ENCODE results near the gene QRICH1. TPM values are rescaled to one million over a fixed set of nuclear protein-coding genes. Genes with fewer than 3 reads are reported as not detected.

Gene QRICH1
- total and polyA plus RNA-seq, 2 of the 13 experiments (the other 11 are each of a cell fraction or from before 2014, with no cell fraction given), result 52.6 to 102 TPM

DNA sequence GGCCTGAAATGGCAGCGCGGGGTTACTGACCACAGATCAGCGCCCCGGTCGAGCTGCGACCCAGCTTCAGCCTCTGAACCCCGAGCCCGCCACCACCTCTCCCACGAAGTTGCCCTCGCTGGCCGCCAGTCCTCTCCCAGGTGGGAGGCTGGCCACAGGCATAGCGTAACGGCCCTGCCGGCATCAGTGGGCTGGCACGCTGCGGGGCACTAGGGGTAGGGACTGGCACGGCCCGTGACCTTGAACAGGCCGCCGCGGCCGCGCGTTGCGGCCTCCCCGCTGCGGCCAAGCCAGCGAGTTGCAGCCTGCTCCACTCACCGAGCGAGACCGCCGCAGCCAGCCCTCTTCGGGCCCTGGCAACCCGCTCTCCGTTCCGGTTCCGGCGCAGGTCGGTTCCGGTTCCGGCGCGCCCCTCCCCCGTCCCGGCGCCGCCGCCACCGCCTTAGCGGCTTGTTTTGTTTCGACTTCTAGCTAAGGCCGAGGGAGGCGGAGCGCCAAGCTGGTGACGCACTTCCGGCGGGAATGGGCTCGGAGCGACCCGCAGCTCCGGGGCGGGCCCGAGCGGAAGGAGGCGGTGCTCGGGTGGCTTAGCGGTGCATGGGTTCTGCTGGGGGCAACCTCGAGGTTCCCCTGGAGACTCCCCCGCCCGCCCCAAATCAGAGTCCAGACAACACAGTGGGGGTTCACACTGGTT lies 26.7 kb upstream of the QRICH1 start, which contains the start of gene USP19 (continued):
- TF ChIP-seq, protein P1, sequence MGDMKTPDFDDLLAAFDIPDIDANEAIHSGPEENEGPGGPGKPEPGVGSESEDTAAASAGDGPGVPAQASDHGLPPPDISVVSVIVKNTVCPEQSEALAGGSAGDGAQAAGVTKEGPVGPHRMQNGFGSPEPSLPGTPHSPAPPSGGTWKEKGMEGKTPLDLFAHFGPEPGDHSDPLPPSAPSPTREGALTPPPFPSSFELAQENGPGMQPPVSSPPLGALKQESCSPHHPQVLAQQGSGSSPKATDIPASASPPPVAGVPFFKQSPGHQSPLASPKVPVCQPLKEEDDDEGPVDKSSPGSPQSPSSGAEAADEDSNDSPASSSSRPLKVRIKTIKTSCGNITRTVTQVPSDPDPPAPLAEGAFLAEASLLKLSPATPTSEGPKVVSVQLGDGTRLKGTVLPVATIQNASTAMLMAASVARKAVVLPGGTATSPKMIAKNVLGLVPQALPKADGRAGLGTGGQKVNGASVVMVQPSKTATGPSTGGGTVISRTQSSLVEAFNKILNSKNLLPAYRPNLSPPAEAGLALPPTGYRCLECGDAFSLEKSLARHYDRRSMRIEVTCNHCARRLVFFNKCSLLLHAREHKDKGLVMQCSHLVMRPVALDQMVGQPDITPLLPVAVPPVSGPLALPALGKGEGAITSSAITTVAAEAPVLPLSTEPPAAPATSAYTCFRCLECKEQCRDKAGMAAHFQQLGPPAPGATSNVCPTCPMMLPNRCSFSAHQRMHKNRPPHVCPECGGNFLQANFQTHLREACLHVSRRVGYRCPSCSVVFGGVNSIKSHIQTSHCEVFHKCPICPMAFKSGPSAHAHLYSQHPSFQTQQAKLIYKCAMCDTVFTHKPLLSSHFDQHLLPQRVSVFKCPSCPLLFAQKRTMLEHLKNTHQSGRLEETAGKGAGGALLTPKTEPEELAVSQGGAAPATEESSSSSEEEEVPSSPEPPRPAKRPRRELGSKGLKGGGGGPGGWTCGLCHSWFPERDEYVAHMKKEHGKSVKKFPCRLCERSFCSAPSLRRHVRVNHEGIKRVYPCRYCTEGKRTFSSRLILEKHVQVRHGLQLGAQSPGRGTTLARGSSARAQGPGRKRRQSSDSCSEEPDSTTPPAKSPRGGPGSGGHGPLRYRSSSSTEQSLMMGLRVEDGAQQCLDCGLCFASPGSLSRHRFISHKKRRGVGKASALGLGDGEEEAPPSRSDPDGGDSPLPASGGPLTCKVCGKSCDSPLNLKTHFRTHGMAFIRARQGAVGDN (CRISPR knock-in tag; IDR thresholded peaks at IDR 0.05), result peak; percentile 95
- no peak for TF ChIP-seq SATB2 (CRISPR knock-in tag; IDR thresholded peaks at IDR 0.05)
- TF ChIP-seq ZNF20 (CRISPR knock-in tag; IDR thresholded peaks at IDR 0.05), result no peak
- no peak for TF ChIP-seq PTBP1 (IDR thresholded peaks at IDR 0.05; ENCODE audit: low read depth, low read length, poor library complexity, severe bottlenecking)
- TF ChIP-seq ZBTB26 (CRISPR knock-in tag; IDR thresholded peaks at IDR 0.05; ENCODE audit: borderline replicate concordance), result no peak
- TF ChIP-seq KAT2B (IDR thresholded peaks at IDR 0.05; ENCODE audit: borderline replicate concordance, low read depth, low read length), result no peak
- TF ChIP-seq IRF1 (CRISPR knock-in tag; IDR thresholded peaks at IDR 0.05; ENCODE audit: low read depth), result no peak
- no peak for TF ChIP-seq SP1 (IDR thresholded peaks at IDR 0.05)
- TF ChIP-seq SP1 (CRISPR knock-in tag; IDR thresholded peaks at IDR 0.05), result no peak; the same call in none of the 2 replicates
- peak; percentile 74 for TF ChIP-seq UBTF (CRISPR knock-in tag; IDR thresholded peaks at IDR 0.05)
- no peak for TF ChIP-seq ZFP62 (CRISPR knock-in tag; IDR thresholded peaks at IDR 0.05)
- TF ChIP-seq HMGA1 (CRISPR knock-in tag; conservative IDR thresholded peaks at IDR 0.05), result no peak
- peak; percentile 98 for TF ChIP-seq RBFOX2 (IDR thresholded peaks at IDR 0.05; ENCODE audit: low read depth, low read length)
- peak; percentile 83 for TF ChIP-seq ZNF331 (CRISPR knock-in tag; IDR thresholded peaks at IDR 0.05)
- peak; percentile 82 for TF ChIP-seq KMT2B (CRISPR knock-in tag; IDR thresholded peaks at IDR 0.05)
- no peak for TF ChIP-seq DBP (CRISPR knock-in tag; IDR thresholded peaks at IDR 0.05; ENCODE audit: not compliant biosample characterization)
- TF ChIP-seq RARG (CRISPR knock-in tag; IDR thresholded peaks at IDR 0.05; ENCODE audit: low read depth), result no peak
- no peak for TF ChIP-seq RARA (CRISPR knock-in tag; IDR thresholded peaks at IDR 0.05)
- TF ChIP-seq ZNF251 (CRISPR knock-in tag; IDR thresholded peaks at IDR 0.05), result no peak

All from HepG2 (cell line).